Heart left ventricle (tissue), 13 donors: ENCODE results near the gene BCL2.

Experiments
- POLR2A ChIP-seq, 2 donors: fragments of 450-650 bp; IDR thresholded peaks; one replicate each; pipeline ENCODE4 v1.6.1; 2017; ENCODE audit warnings: antibody characterized with exemption in 2 of 2, mild to moderate bottlenecking in 2 of 2, moderate library complexity in 2 of 2
- TF ChIP-seq, protein P1 (sequence below), 12 donors: fragments of 200-600 bp; sonication (generic) in 4 of 12; IDR thresholded peaks; one replicate each; pipeline versions ENCODE4 v1.5.0 to v1.8.0; 2018 to 2022; ENCODE audit warnings: antibody characterized with exemption in 12 of 12, mild to moderate bottlenecking in 5 of 12
- donor health status: ischemic (EF 13 %, LVEDD 7.1; RV severe dilation, severe dysfunction).
- donor health status: DM: no; HTN: yes; CAD: no.
- donor health status: DM: no; HTN: no; CAD: no.
- donor health status: ischemic (EF 25% LVEDD 6.9; RV normal size, moderate dysfunction).
- donor health status: ischemic (EF 25% LVEDD 5.7; RV mildly dilated, moderate dysfunction).
- donor health status: ischemic (EF 35%, LVEDD 5.7; RV mildly dilated, moderate dysfunction).
- donor health status: nonischemic (EF 11% LVEDD 7.7; RV severe dilation, severe dysfunction).
- donor health status: DM: yes; HTN: yes; CAD: no.
- donor health status: PGD.
- donor health status: ischemic (EF 29% LVEDD 5.4; RV normal size, mild dysfunction).
- donor health status: nonischemic (EF 23%, LVEDD 6.1; RV moderate dilation, normal function).

DNA sequence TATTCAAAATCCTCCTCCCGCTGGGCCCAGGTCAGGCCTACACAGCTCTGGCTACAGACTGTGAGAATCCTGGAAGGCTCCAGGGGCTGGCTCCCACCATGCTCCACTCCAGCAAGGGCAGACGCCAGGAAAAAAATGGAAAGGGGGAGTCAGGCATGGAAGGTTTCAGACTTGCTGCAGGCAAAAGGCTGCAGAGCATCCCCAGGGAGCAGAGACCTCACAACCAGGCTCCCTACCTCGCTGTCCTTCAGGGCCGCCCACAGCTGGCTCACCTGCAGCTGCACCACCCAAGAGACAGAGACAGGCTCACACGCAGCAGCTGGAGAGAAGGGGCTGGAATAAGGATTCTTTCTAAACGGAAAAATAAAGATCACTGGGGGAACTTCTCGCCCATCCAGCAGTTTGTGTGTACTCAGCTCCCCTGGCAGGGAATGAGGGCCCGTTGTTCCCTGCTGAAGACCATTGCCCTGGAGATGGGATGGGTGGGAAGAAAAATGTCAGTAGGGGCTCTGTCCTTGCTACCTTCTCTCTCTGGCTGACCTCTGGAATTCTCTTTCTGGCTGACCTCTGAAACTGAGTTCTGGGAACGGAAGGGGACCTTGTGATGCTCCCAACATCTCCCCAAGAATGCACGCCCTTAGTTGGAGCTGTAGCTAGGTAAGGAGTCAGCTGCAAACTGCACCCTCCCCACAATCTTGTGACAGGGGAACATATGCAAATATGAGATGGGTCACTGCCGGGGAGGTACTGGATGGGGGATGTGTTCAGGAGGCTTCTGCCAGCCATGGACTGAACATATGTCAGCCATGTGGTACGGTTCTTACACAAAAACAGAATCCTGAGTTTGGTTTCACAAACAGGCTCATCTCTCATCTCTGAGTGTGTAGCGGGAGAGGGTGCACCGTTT lies 34.5 kb downstream of the BCL2 start:
- TF ChIP-seq, protein P1, sequence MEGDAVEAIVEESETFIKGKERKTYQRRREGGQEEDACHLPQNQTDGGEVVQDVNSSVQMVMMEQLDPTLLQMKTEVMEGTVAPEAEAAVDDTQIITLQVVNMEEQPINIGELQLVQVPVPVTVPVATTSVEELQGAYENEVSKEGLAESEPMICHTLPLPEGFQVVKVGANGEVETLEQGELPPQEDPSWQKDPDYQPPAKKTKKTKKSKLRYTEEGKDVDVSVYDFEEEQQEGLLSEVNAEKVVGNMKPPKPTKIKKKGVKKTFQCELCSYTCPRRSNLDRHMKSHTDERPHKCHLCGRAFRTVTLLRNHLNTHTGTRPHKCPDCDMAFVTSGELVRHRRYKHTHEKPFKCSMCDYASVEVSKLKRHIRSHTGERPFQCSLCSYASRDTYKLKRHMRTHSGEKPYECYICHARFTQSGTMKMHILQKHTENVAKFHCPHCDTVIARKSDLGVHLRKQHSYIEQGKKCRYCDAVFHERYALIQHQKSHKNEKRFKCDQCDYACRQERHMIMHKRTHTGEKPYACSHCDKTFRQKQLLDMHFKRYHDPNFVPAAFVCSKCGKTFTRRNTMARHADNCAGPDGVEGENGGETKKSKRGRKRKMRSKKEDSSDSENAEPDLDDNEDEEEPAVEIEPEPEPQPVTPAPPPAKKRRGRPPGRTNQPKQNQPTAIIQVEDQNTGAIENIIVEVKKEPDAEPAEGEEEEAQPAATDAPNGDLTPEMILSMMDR (IDR thresholded peaks at IDR 0.05), result no peak
- TF ChIP-seq POLR2A (IDR thresholded peaks at IDR 0.05), result no peak
